Naive B cell (primary cell): ENCODE results near the gene DDIT4. TPM values are rescaled to one million over a fixed set of nuclear protein-coding genes. Genes with fewer than 3 reads are reported as not detected.
A peak's percentile ranks its signal among the peaks of the same experiment; 100 is the strongest.
"Not testable (repeated sequence)": the region's sequence is repeated elsewhere in the genome, so short reads cannot be mapped to it uniquely, and the experiment has no call there.

Experiments used
- ATAC-seq, 2 donors: fragments of 150-1000 bp; cut with Tn5 transposase; 2 replicates each; pipeline ENCODE4 v1.10.0; 2021; ENCODE audit warnings: low read depth in 2 of 2, mild to moderate bottlenecking in 2 of 2, moderate library complexity in 2 of 2
- DNase-seq: peaks from one replicate; pipeline ENCODE4 v3.0.0; 2022
- H3K27ac Mint-ChIP-seq, 6 donors: one replicate each; pipeline ENCODE4 v1.8.0; 2020 to 2022; ENCODE audit warnings: mild to moderate bottlenecking in 6 of 6, mixed read lengths in 6 of 6, moderate library complexity in 5 of 6, inconsistent platforms in 2 of 6
- H3K27me3 Mint-ChIP-seq, 3 donors: one replicate each; pipeline ENCODE4 v1.8.0; 2021 to 2022; ENCODE audit warnings: mixed read lengths in 3 of 3, mild to moderate bottlenecking in 1 of 3
- H3K36me3 Mint-ChIP-seq, 2 donors: one replicate each; pipeline ENCODE4 v1.8.0; 2020 to 2022; ENCODE audit warnings: mixed read lengths in 2 of 2, inconsistent platforms in 1 of 2, mild to moderate bottlenecking in 1 of 2
- H3K4me1 Mint-ChIP-seq, 3 donors: one replicate each; pipeline ENCODE4 v1.8.0; 2020 to 2022; ENCODE audit warnings: mixed read lengths in 3 of 3, inconsistent platforms in 1 of 3, mild to moderate bottlenecking in 1 of 3, moderate library complexity in 1 of 3
- H3K4me3 Mint-ChIP-seq, 8 donors: one replicate each; pipeline ENCODE4 v1.8.0; 2020 to 2022; ENCODE audit warnings: mild to moderate bottlenecking in 8 of 8, mixed read lengths in 8 of 8, moderate library complexity in 8 of 8, inconsistent platforms in 2 of 8
- H3K9me3 Mint-ChIP-seq, 7 donors: one replicate each; pipeline ENCODE4 v1.8.0; 2020 to 2022; ENCODE audit warnings: mixed read lengths in 7 of 7, mild to moderate bottlenecking in 5 of 7, inconsistent platforms in 2 of 7, moderate library complexity in 1 of 7
- polyA plus RNA-seq, 6 donors: library from polyadenylated mRNA; unstranded; fragments of 300-500 nt; fragmentation: Illumina TruSeq; gene quantifications; one replicate each; pipeline ENCODE4 v1.2.3, GENCODE V29; 2021; ENCODE audit warnings: low read depth in 6 of 6

Gene DDIT4
- polyA plus RNA-seq, 6 donors from 2014 or later = 22.6 to 124 (median 78.2) TPM

- H3K4me3 Mint-ChIP-seq = peak overlapping the region; percentile 6 to 100 (median 98)
- peaks cover 5 to 17% of the 10 kb centered on the region in 2 donors for H3K36me3 Mint-ChIP-seq
- ATAC-seq (no peak), DNase-seq (no peak)
- H3K27ac Mint-ChIP-seq = peak overlapping the region; percentile 39 to 97 (median 90)
- H3K27me3 Mint-ChIP-seq = no peaks in the 10 kb centered on the region
- peaks cover 38 to 50% (median 46%) of the 10 kb centered on the region in 3 donors for H3K4me1 Mint-ChIP-seq
- no peaks in the 10 kb centered on the region for H3K9me3 Mint-ChIP-seq
Measured at GRCh38 chr10:72276421-72277339, 3.0 kb downstream of the DDIT4 start.

DNA sequence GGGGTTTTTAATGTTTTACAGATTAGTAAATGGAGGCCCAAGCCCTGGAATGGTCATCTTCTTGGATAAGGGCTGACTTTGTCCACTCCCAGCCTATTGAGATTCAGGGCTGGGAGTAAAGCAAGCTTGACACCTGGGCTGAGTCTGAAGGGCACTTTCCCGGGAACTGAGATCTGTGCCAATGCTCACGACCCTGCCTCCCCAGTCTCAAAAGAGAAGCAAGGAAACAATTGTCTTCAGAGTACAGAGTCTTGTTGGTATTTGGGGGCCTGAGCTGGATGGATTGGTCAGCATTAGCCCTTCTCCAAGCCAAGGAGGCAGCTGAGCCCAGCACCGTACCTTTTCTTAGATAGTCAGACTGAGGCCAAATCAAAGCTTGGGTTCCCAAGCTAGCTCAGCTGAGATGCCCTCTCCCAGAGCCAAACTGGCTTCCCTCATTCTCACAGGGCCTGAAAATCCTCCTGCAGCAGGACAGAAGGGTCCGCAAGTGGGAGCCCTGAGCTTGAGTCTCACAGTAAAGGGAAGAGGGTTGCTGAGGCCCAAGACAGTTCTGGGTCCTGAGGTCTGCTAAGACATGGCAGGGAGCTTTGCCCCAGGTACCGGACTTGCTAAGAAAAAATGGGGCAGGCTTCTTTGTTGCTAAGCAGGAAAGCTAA, 3.7 kb downstream of the DDIT4 start:
- Mint-ChIP-seq H3K4me3 (peak overlapping the region in 4 of 8 donors; percentile 12 to 99 (median 59)), H3K9me3 (no peaks in the 10 kb centered on the region), H3K27ac (peak overlapping the region in 4 of 6 donors; percentile 26 to 91 (median 89)), H3K36me3 (peaks cover 5 to 17% of the 10 kb centered on the region in 2 donors), H3K27me3 (no peaks in the 10 kb centered on the region), H3K4me1 (peaks cover 34 to 46% (median 42%) of the 10 kb centered on the region in 3 donors)
- ATAC-seq (no peak), DNase-seq (no peak)

DNA sequence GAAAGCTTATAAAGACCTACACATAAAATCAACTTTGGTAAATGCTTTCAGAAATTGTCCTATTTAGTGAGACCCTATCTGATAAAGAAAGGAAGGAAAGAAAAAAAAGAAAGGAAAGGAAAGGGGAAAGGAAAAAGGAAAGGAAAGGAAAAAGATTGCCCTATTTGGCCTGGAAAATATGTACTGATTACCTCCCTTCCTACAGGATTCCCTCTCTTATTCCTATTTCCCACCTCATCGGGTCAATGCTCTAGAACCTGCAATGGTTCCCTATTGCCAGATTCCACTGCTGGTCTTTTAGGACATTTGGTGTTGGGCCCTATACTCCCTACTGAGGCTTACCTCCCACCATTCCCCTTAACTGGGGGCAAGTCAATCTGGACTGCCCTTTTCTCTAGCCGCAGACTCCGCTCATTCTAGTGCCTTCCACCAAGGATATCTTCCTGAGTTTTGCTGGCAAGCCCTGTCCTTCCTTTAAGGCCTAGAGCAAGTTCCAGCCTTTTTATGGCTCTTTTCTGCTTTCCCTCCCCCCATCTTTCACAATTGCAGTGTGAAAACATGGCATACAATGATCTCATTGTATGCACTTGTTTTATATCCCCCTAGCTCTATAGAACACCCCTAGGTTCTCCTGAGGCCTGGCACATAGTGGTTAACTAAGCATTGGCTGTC, 4.4 kb downstream of the DDIT4 start:
- Mint-ChIP-seq H3K4me1 (peaks cover 35 to 50% (median 44%) of the 10 kb centered on the region in 3 donors), H3K27me3 (no peaks in the 10 kb centered on the region), H3K9me3 (no peaks in the 10 kb centered on the region), H3K4me3 (peak overlapping the region in 1 of 8 donors; percentile 99), H3K27ac (peak overlapping the region in 5 of 6 donors; percentile 16 to 85 (median 60)), H3K36me3 (peaks cover 5 to 17% of the 10 kb centered on the region in 2 donors)
- DNase-seq (no peak), ATAC-seq (no peak)

DNA sequence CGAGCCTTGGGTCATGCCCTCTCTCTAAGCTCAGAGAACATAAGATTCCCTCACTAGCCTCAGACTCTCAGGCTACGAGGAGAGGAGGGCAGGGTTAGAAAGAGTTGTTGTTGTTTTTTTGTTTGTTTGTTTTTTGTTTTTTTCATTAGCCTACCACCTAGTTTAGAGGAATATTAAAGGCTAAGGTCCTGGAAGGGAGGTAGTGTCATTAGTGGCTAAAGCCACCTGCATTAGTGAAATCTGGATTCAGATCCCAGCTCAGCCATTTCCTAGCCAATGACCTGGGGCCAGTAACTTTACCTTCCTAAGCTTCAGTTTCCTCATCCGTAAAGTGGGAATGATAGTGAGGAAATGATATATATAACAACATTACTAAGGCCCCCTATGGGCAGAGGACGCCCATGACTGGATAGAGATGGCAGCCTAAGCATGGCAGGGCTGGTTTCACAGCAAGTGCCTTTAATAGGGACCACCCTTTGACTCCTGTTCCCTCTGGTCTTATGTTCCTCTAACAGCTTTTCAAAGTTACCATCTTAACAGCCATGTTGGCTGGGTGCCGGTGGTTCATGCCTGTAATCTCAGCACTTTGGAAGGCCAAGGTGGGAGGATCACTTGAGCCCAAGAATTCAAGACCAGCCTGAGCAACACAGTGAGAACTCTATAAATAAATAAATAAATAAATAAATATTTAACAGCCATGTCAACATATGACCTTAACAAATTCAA, 5.1 kb downstream of the DDIT4 start:
- Mint-ChIP-seq H3K4me1 (peaks cover 31 to 49% (median 38%) of the 10 kb centered on the region in 3 donors), H3K4me3 (peak overlapping the region in 1 of 8 donors; percentile 99), H3K36me3 (peaks cover 5 to 17% of the 10 kb centered on the region in 2 donors), H3K27ac (peak overlapping the region in 5 of 6 donors; percentile 16 to 85 (median 44)), H3K27me3 (no peaks in the 10 kb centered on the region), H3K9me3 (no peaks in the 10 kb centered on the region)
- ATAC-seq (no peak), DNase-seq (no peak)

- not testable (repeated sequence) for H3K27me3 Mint-ChIP-seq, ATAC-seq, DNase-seq, H3K4me3 Mint-ChIP-seq, H3K9me3 Mint-ChIP-seq
- Mint-ChIP-seq H3K36me3 (peaks cover 5 to 16% of the 10 kb centered on the region in 2 donors), H3K4me1 (peaks cover 29 to 52% (median 37%) of the 10 kb centered on the region in 3 donors), H3K27ac (peak overlapping the region in 4 of 6 donors; percentile 11 to 81 (median 54))
Measured at GRCh38 chr10:72279587-72279986, 5.9 kb downstream of the DDIT4 start.

DNA sequence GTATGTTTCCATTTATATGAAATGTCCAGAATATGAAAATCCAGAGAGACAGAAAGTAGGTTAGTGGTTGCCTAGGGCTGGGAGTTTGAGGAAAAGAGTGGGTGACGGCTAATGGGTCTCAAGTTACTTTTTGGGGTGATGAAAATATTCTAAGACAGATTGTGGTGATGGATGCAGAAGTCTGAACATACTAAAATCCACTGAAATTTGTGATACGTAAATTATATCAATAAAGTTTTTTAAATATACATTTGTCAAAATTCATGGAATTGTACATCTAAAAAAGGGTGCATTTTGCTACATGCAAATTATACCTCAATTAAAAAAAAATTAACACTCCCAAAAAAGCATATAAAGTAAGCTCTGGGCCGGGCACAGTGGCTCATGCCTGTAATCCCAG, 9.4 kb downstream of the DDIT4 start:
- no peak overlapping the region for H3K4me3 Mint-ChIP-seq
- ATAC-seq (no peak), DNase-seq (no peak)
- no peaks in the 10 kb centered on the region for H3K27me3 Mint-ChIP-seq
- H3K4me1 Mint-ChIP-seq = peaks cover 27 to 56% (median 40%) of the 10 kb centered on the region in 3 donors
- no peaks in the 10 kb centered on the region for H3K36me3 Mint-ChIP-seq
- peak overlapping the region in 2 of 6 donors; percentile 12 to 35 for H3K27ac Mint-ChIP-seq
- peaks cover 0 to 5% (median 0%) of the 10 kb centered on the region in 7 donors for H3K9me3 Mint-ChIP-seq

- DNase-seq (no peak), ATAC-seq (peak; percentile 20 to 27)
- peaks cover 0 to 5% (median 0%) of the 10 kb centered on the region in 7 donors for H3K9me3 Mint-ChIP-seq
- no peaks in the 10 kb centered on the region for H3K36me3 Mint-ChIP-seq
- peak overlapping the region in 6 of 8 donors; percentile 0 to 68 (median 40) for H3K4me3 Mint-ChIP-seq
- peak overlapping the region; percentile 24 to 96 (median 65) for H3K27ac Mint-ChIP-seq
- H3K27me3 Mint-ChIP-seq = no peaks in the 10 kb centered on the region
- peaks cover 30 to 45% (median 33%) of the 10 kb centered on the region in 3 donors for H3K4me1 Mint-ChIP-seq
Measured at GRCh38 chr10:72285972-72286521, 12.3 kb downstream of the DDIT4 start.

- Mint-ChIP-seq H3K9me3 (no peaks in the 10 kb centered on the region), H3K4me3 (peak overlapping the region in 1 of 8 donors; percentile 61), H3K36me3 (no peaks in the 10 kb centered on the region), H3K27ac (peak overlapping the region in 2 of 6 donors; percentile 19 to 34), H3K27me3 (no peaks in the 10 kb centered on the region), H3K4me1 (peaks cover 35 to 50% (median 50%) of the 10 kb centered on the region in 3 donors)
- ATAC-seq = no peak
- DNase-seq = no peak
Measured at GRCh38 chr10:72291019-72291532, 17.4 kb downstream of the DDIT4 start.

GRCh38 chr10:72292223-72292691, 18.5 kb downstream of the DDIT4 start:
- no peaks in the 10 kb centered on the region for H3K9me3 Mint-ChIP-seq
- ATAC-seq (no peak), DNase-seq (no peak)
- peaks cover 30 to 46% (median 45%) of the 10 kb centered on the region in 3 donors for H3K4me1 Mint-ChIP-seq
- no peaks in the 10 kb centered on the region for H3K36me3 Mint-ChIP-seq
- H3K4me3 Mint-ChIP-seq = peak overlapping the region in 1 of 8 donors; percentile 73
- H3K27ac Mint-ChIP-seq = peak overlapping the region; percentile 34 to 97 (median 74)
- H3K27me3 Mint-ChIP-seq = no peaks in the 10 kb centered on the region

GRCh38 chr10:72295330-72295910, 21.7 kb downstream of the DDIT4 start:
- ATAC-seq (no peak), DNase-seq (no peak)
- Mint-ChIP-seq H3K36me3 (no peaks in the 10 kb centered on the region), H3K4me3 (peak overlapping the region in 6 of 8 donors; percentile 41 to 83 (median 73)), H3K9me3 (no peaks in the 10 kb centered on the region), H3K27ac (peak overlapping the region; percentile 95 to 100 (median 100)), H3K27me3 (no peaks in the 10 kb centered on the region), H3K4me1 (peaks cover 35 to 62% (median 59%) of the 10 kb centered on the region in 3 donors)

DNA sequence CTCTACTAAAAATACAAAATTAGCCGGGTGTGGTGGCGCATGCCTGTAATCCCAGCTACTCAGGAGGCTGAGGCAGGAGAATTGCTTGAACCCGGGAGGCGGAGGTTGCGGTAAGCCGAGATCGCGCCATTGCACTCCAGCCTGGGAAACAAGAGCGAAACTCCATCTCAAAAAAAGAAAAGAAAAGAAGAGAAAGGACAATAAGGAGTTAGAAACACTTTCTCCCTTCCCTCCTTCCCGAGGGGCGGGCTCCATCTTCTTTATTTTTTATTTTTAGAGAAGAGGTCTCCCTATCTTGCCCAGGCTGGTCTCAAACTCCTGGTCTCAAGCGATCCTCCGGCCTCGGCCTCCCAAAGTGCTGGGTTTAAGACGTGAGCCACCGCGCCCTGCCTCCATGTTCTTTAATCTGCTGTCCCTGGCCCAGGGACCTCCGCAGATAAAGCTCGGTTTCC, 23.1 kb downstream of the DDIT4 start:
- not testable (repeated sequence) for H3K9me3 Mint-ChIP-seq, H3K27me3 Mint-ChIP-seq, DNase-seq, ATAC-seq, H3K36me3 Mint-ChIP-seq
- Mint-ChIP-seq H3K4me3 (peak overlapping the region; percentile 78 to 95 (median 92)), H3K4me1 (peaks cover 40 to 71% (median 67%) of the 10 kb centered on the region in 3 donors), H3K27ac (peak overlapping the region; percentile 100)
